PC-9 (cell line): Measurements from ENCODE around the gene ANAPC1. TPM values are rescaled to one million over a fixed set of nuclear protein-coding genes. Genes with fewer than 3 reads are reported as not detected.
"Not testable (repeated sequence)": the region's sequence is repeated elsewhere in the genome, so short reads cannot be mapped to it uniquely, and the experiment has no call there.

ENCODE experiments used
- BruUV-seq: library from RNA; stranded (reverse); fragments of 400-500 nt; replicated peaks from 2 replicates; lab custom pipeline; 2021; lab: Mats Ljungman, UMichigan
- CTCF ChIA-PET: fragments of 300-600 bp; sonication (Branson Sonifier 250); formaldehyde crosslinking; loops from one replicate; lab custom pipeline; 2022; ENCODE audit warnings: antibody characterized with exemption; lab: Charles Lee
- POLR2A ChIA-PET: fragments of 300-600 bp; sonication (Branson Sonifier 250); formaldehyde crosslinking; loops from one replicate; lab custom pipeline; 2022; ENCODE audit warnings: antibody characterized with exemption; ENCODE audit not compliant: unreplicated experiment; lab: Charles Lee
- DNase-seq, 2 experiments: peaks; one replicate each; pipeline versions ENCODE4 v3.0.0 to v3.0.0-alpha.2; 2015 to 2022; ENCODE audit warnings: mixed read lengths in 1 of 2
- H2AFZ ChIP-seq: fragments of 200-600 bp; sonication (generic); 2 replicates; pipeline ENCODE4 v1.8.1; 2017; ENCODE audit warnings: antibody characterized with exemption
- H3F3A ChIP-seq: fragments of 200-600 bp; sonication (generic); 2 replicates; pipeline ENCODE4 v1.8.1; 2017; ENCODE audit warnings: antibody characterized with exemption, mild to moderate bottlenecking, low read depth; ENCODE audit not compliant: insufficient read depth
- H3K27ac ChIP-seq: fragments of 200-600 bp; sonication (generic); 2 replicates; pipeline ENCODE4 v1.6.1; 2016; ENCODE audit warnings: mixed run types
- H3K27me3 ChIP-seq: fragments of 200-600 bp; sonication (generic); 2 replicates; pipeline ENCODE4 v1.6.1; 2016; ENCODE audit warnings: low read depth, mixed run types; ENCODE audit not compliant: insufficient read depth
- H3K36me3 ChIP-seq: fragments of 200-600 bp; sonication (generic); 2 replicates; pipeline ENCODE4 v1.6.1; 2016; ENCODE audit warnings: low read depth, mixed run types
- H3K4me1 ChIP-seq: fragments of 200-600 bp; sonication (generic); replicated peaks from 2 replicates; pipeline ENCODE4 v1.6.1; 2016; ENCODE audit warnings: mixed run types; ENCODE audit not compliant: insufficient read depth
- H3K4me2 ChIP-seq: fragments of 200-600 bp; sonication (generic); 2 replicates; pipeline ENCODE4 v1.6.1; 2017; ENCODE audit warnings: mixed run types
- H3K4me3 ChIP-seq: fragments of 200-600 bp; sonication (generic); 2 replicates; pipeline ENCODE4 v1.6.1; 2016; ENCODE audit warnings: mixed run types
- H3K79me2 ChIP-seq: fragments of 200-600 bp; sonication (generic); 2 replicates; pipeline ENCODE4 v1.6.1; 2017; ENCODE audit warnings: low read depth, mixed run types
- H3K9me2 ChIP-seq: fragments of 200-600 bp; sonication (generic); 2 replicates; pipeline ENCODE4 v1.8.1; 2017; ENCODE audit warnings: mild to moderate bottlenecking; ENCODE audit not compliant: insufficient read depth
- H3K9me3 ChIP-seq: fragments of 200-600 bp; sonication (generic); 2 replicates; pipeline ENCODE4 v1.8.1; 2016; ENCODE audit warnings: low read depth; ENCODE audit not compliant: insufficient read depth
- H4K20me1 ChIP-seq: fragments of 200-600 bp; sonication (generic); 2 replicates; pipeline ENCODE4 v1.8.1; 2017; ENCODE audit not compliant: insufficient read depth
- EZH2 ChIP-seq: fragments of 200-600 bp; sonication (generic); IDR thresholded peaks from 2 replicates; pipeline ENCODE4 v1.8.0; 2017; ENCODE audit warnings: antibody characterized with exemption, low read depth
- intact Hi-C: fragments of 100-400 bp; cut with micrococcal nuclease; formaldehyde crosslinking; loops from one replicate; pipeline ENCODE4 v1.10.0; 2022; ENCODE audit not compliant: unreplicated experiment
- total RNA-seq: library from RNA; stranded (reverse); gene quantifications from 2 replicates; pipeline ENCODE4 v1.2.3, GENCODE V29; 2021
- TF ChIP-seq, protein P1 (sequence below): fragments of 200-600 bp; sonication (generic); conservative IDR thresholded peaks from 2 replicates; pipeline ENCODE4 v1.6.1; 2017; ENCODE audit warnings: mixed run types, antibody characterized with exemption, mild to moderate bottlenecking, moderate library complexity

Gene ANAPC1
- total RNA-seq, 1 experiment from 2014 or later: 59.6 TPM

DNA sequence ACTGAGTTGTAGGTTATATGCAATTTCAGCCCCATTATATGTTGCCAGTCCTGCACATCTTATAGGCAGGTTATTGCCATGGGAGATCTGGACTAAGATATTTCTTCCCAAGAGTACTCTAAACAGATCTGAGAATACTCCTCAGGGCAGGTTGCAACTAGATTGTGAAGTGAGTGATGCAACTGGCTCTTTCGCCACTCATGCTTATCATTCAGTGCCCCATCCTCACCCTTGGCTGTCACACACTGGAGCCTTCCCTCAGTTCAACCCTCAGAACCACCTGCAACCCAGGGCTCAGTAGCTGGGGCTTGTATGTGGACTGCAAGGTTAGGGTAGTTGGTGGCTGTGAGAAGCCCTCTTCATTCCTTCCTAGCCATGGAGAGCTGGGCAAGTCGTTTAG is 28.6 kb upstream of the ANAPC1 start:
- DNase-seq: no peak
- Histone ChIP-seq H3K9me2 (no peaks in the 10 kb centered on the region), H3K27ac (no peak overlapping the region), H4K20me1 (no peaks in the 10 kb centered on the region), H3K9me3 (no peaks in the 10 kb centered on the region), H3K4me3 (no peak overlapping the region), H3K4me1 (no peaks in the 10 kb centered on the region), H3K36me3 (no peaks in the 10 kb centered on the region), H3K79me2 (no peaks in the 10 kb centered on the region), H3K4me2 (no peak overlapping the region), H3F3A (no peaks in the 10 kb centered on the region; the same call in 1 of the 2 replicates), H2AFZ (no peak overlapping the region), H3K27me3 (no peaks in the 10 kb centered on the region)
- TF ChIP-seq EZH2: no peak
- TF ChIP-seq, protein P1, sequence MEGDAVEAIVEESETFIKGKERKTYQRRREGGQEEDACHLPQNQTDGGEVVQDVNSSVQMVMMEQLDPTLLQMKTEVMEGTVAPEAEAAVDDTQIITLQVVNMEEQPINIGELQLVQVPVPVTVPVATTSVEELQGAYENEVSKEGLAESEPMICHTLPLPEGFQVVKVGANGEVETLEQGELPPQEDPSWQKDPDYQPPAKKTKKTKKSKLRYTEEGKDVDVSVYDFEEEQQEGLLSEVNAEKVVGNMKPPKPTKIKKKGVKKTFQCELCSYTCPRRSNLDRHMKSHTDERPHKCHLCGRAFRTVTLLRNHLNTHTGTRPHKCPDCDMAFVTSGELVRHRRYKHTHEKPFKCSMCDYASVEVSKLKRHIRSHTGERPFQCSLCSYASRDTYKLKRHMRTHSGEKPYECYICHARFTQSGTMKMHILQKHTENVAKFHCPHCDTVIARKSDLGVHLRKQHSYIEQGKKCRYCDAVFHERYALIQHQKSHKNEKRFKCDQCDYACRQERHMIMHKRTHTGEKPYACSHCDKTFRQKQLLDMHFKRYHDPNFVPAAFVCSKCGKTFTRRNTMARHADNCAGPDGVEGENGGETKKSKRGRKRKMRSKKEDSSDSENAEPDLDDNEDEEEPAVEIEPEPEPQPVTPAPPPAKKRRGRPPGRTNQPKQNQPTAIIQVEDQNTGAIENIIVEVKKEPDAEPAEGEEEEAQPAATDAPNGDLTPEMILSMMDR: no peak
- no TSS peak for BruUV-seq
- intact Hi-C loops: no loop called here
- POLR2A ChIA-PET: no interaction called here
- CTCF ChIA-PET: no interaction called here

DNA sequence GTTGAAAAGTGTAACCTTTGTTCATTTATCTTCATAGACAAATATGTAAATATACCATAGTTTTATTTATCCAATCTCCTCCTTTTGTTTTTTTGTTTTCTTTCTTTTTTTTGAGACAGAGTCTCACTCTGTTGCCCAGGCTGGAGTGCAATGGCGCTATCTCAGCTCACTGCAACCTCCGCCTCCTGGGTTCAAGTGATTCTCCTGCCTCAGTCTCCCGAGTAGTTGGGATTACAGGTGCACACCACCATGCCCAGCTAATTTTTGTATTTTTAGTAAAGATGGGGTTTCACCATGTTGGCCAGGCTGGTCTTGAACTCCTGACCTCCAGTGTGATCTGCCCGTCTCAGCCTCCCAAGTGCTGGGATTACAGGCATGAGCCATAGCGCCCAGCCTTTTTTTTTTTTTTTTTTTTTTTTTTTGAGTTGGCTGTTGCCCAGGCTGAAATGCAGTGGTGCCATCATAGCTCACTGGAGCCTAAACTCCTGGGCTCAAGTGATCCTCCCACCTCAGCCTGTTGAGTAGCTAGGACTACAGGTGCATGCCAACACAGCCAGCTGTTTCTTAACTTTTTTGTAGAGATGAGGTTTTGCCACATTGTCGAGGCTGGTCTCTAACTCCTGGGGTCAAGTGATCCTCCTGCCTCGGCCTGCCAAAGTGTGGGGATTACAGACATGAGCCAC is 27.4 kb upstream of the ANAPC1 start:
- H3K9me2 ChIP-seq, BruUV-seq, H3K27ac ChIP-seq, H3K4me3 ChIP-seq, H3K79me2 ChIP-seq, H3K27me3 ChIP-seq, H3F3A ChIP-seq, H4K20me1 ChIP-seq, DNase-seq, CTCF ChIA-PET, H3K9me3 ChIP-seq, H2AFZ ChIP-seq, intact Hi-C loops, H3K4me2 ChIP-seq, H3K4me1 ChIP-seq, POLR2A ChIA-PET, H3K36me3 ChIP-seq: not testable (repeated sequence)

DNA sequence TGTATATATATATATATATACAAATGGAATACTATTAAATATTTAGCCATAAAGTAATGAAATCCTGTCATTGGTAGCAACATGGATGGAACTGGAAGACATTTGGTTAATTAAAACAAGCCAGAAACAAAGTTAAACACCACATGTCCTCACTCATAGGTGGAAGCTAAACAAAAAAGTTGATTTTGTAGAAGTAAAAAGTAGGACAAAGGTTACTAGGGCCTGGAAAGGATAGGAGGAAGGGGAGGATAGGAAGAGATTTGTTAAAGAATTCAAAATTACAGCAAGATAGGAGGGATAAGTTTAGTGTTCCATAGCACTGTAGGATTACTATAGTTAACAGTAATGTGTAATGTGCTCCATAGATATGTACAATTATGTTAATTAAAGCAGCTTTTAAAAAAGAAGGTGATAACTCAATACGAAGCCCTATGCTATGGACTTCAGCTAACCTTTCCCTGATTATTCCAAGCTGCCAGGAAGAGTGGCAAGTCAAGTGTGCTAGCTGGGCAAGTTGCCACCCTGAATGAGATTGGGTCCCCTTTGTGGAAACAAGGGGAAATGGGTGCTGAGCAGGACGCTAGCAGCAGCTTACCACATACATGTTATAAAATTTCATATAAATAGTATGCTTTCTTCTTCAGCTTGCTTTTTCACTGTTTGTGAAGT is 26.8 kb upstream of the ANAPC1 start:
- H3K4me1 ChIP-seq: peaks cover 9% of the 10 kb centered on the region
- H4K20me1 ChIP-seq: no peaks in the 10 kb centered on the region
- no peak overlapping the region for H3K4me3 ChIP-seq
- no peaks in the 10 kb centered on the region for H3K79me2 ChIP-seq
- DNase-seq: no peak
- no peak overlapping the region for H3K4me2 ChIP-seq
- H3F3A ChIP-seq: peaks cover 8% of the 10 kb centered on the region
- H3K9me3 ChIP-seq: no peaks in the 10 kb centered on the region
- H3K9me2 ChIP-seq: no peaks in the 10 kb centered on the region
- no peaks in the 10 kb centered on the region for H3K36me3 ChIP-seq
- H3K27ac ChIP-seq: no peak overlapping the region
- POLR2A ChIA-PET: no interaction called here
- intact Hi-C loops: no loop called here
- TF ChIP-seq, protein P1: no peak
- TF ChIP-seq EZH2: no peak
- no peak overlapping the region for H2AFZ ChIP-seq
- CTCF ChIA-PET: no interaction called here
- H3K27me3 ChIP-seq: no peaks in the 10 kb centered on the region
- no TSS peak for BruUV-seq

DNA sequence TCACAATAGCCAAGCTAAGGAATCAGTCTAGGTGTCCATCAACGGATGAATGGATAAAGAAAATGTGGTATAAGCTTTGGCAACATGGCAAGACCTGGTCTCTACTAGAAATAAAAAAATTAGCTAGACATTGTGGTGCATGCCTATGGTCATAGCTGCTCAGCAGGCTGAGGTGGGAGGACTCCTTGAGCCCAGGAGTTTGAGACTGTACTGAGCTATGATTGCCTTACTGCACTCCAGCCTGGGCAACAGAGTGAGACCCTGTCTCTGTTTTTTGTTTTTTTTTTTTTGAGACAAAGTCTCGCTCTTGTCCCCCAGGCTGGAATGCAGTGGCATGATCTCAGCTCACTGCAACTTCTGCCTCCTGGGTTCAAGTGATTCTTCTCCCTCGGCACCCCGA is 26.0 kb upstream of the ANAPC1 start:
- intact Hi-C loops, BruUV-seq, H4K20me1 ChIP-seq, H3K36me3 ChIP-seq, H3K27me3 ChIP-seq, H3K9me3 ChIP-seq, POLR2A ChIA-PET, H3K9me2 ChIP-seq, H3K4me2 ChIP-seq, H3K27ac ChIP-seq, H2AFZ ChIP-seq, CTCF ChIA-PET, DNase-seq, H3F3A ChIP-seq, H3K79me2 ChIP-seq, H3K4me3 ChIP-seq: not testable (repeated sequence)
- peaks cover 12% of the 10 kb centered on the region for H3K4me1 ChIP-seq
